Muscle layer of colon (tissue), 2 donors: ENCODE data around the gene OR1I1.

Source experiments
- H3K27ac ChIP-seq: one replicate; pipeline ENCODE4 v1.7.0; 2013; ENCODE audit warnings: low read depth, mild to moderate bottlenecking, low read length, moderate library complexity
- H3K27me3 ChIP-seq, 2 donors: one replicate each; pipeline ENCODE4 v1.7.0; 2013; ENCODE audit warnings: low read length in 2 of 2, mild to moderate bottlenecking in 2 of 2; ENCODE audit not compliant: insufficient read depth in 2 of 2, control insufficient read depth in 1 of 2
- H3K36me3 ChIP-seq: one replicate; pipeline ENCODE4 v1.7.0; 2013; ENCODE audit warnings: mild to moderate bottlenecking, low read length; ENCODE audit not compliant: insufficient read depth
- H3K4me1 ChIP-seq: one replicate; pipeline ENCODE4 v1.7.0; 2013; ENCODE audit warnings: mild to moderate bottlenecking, low read length; ENCODE audit not compliant: insufficient read depth
- H3K4me3 ChIP-seq, 2 donors: one replicate each; pipeline ENCODE4 v1.7.0; 2013; ENCODE audit warnings: low read length in 2 of 2, low read depth in 1 of 2, mild to moderate bottlenecking in 1 of 2, moderate library complexity in 1 of 2
- H3K9ac ChIP-seq: one replicate; pipeline ENCODE4 v1.7.0; 2013; ENCODE audit warnings: low read length
- H3K9me3 ChIP-seq: one replicate; pipeline ENCODE4 v1.7.0; 2013; ENCODE audit warnings: mild to moderate bottlenecking, low read length
- donor health status: abdominal sarcoma.
- donor health status: Adenocarcinoma of cecum.

OR1I1 gene, protein sequence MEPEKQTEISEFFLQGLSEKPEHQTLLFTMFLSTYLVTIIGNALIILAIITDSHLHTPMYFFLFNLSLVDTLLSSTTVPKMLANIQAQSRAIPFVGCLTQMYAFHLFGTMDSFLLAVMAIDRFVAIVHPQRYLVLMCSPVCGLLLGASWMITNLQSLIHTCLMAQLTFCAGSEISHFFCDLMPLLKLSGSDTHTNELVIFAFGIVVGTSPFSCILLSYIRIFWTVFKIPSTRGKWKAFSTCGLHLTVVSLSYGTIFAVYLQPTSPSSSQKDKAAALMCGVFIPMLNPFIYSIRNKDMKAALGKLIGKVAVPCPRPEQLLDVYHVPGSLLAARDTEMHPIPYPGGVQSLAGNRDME

DNA sequence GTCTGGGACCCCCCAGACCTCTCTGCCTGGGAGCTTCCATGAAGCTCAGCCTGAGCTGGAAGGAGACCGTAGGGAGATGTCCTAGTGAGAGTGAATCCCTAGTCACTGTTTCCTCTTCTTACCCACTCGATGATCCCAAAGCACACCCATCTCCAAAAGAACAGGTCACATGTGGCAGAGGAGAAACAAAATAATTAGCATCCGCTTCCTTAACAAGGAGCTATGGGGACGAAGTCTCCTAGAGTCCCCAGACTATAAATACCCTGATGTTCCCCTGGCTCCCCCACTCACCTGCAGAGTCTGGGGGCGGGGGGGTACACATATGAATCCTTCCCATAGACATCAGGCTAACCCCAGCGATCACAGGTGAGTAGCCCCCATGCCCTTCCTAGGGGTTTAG, at the start of gene OR1I1:
Gene OR1I1 (plus strand): TSS at position 301 of the 400 bp plus-strand sequence. CDS start 4,855 bp downstream, outside the sequence.
- Histone ChIP-seq H3K9me3 (no peaks in the 10 kb centered on the region), H3K4me1 (no peaks in the 10 kb centered on the region), H3K27me3 (peaks cover 0 to 10% of the 10 kb centered on the region in 2 donors), H3K9ac (no peak within 1 kb of the TSS), H3K27ac (no peak within 1 kb of the TSS), H3K4me3 (no peak within 1 kb of the TSS), H3K36me3 (no peaks in the 10 kb centered on the region)

DNA sequence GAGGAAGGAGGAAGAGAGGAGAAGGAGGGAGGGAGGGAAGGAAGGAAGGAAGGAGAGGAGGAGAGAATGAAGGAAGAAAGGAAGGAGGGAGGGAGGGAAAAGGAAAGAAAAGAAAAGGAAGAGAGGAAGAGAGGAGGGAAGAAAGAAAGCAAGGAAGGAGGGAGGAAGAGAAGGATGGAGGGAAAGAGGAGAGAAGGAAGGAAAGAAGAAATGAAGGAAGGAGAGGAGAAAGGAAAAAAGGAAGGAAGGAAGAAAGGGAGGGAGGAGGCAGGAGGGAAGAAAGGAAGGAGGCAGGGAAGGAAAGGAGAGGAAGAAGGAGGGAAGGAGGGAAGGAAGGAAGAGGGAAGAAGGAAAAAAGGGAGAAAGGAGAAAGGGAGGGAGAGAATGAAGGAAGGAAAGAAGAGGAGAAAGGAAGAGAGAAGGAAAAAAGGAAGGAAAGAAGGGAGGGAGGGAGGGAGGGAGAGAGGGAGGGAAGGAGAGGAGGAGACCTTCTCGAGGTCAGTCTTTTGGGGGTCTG, 46.2 kb upstream of the OR1I1 start:
- Histone ChIP-seq H3K27me3 (peaks cover 0 to 7% of the 10 kb centered on the region in 2 donors), H3K36me3 (no peaks in the 10 kb centered on the region), H3K27ac (no peak overlapping the region), H3K4me3 (no peak overlapping the region), H3K9me3 (no peaks in the 10 kb centered on the region), H3K4me1 (no peaks in the 10 kb centered on the region), H3K9ac (no peak overlapping the region)

DNA sequence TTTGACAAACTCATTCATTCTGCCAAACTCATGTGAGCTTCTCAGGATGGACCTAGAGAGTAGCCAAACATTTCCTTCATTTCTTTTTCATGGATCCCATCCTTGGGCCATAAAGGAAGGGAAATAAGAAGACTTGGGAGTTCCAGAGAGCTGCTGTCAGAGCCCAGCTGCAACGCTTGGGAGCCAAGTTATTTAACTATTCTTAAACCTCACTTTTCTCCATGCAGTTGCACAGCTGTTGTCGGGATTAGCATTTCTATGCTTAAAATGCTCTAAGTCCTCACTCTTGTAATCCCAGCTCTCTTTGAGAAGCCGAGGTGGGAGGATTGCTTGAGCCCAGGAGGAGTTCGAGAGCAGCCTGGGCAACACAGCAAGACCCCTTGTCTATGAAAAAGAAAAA, 44.4 kb upstream of the OR1I1 start:
- no peak overlapping the region for H3K9ac ChIP-seq
- peaks cover 0 to 7% of the 10 kb centered on the region in 2 donors for H3K27me3 ChIP-seq
- no peaks in the 10 kb centered on the region for H3K9me3 ChIP-seq
- H3K4me3 ChIP-seq, result no peak overlapping the region
- no peaks in the 10 kb centered on the region for H3K36me3 ChIP-seq
- no peaks in the 10 kb centered on the region for H3K4me1 ChIP-seq
- no peak overlapping the region for H3K27ac ChIP-seq

DNA sequence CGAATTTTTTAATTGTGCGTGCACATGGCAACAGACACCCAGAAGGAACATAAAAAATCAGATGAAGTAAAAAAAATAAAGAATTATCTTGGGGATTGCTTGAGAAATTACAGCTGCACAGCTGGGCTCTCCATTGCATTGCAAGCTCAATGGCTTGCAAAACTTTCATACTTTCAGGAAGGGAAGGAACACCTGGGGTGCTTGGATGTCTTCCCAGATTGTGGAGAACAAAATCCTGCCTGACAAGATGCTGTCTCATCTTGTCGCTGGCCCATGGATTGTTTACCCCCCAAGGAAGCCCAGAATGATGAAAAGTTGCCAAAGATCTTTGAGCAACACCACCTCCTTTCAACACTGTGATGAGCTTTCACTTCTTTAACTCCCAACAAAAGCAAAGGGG, 43.7 kb upstream of the OR1I1 start:
- Histone ChIP-seq H3K27me3 (peaks cover 0 to 7% of the 10 kb centered on the region in 2 donors), H3K9ac (no peak overlapping the region), H3K9me3 (no peaks in the 10 kb centered on the region)

DNA sequence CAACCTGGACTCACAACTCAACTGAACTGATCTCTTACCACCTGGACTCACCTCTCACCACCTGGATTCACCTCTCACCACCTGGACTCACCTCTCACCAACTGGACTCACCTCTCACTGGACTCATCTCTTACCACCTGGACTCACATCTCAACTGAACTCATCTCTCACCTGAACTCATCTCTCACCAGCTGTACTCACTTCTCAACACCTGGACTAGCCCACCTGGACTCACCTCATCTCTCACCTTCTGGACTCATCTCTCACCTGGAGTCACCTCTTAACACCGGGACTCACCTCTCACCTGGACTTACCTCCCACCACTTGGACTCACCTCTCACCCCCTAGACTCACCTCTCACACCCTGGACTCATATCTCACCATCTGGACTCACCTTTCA, 40.0 kb upstream of the OR1I1 start:
- peaks cover 0 to 4% of the 10 kb centered on the region in 2 donors for H3K27me3 ChIP-seq
- no peaks in the 10 kb centered on the region for H3K4me1 ChIP-seq
- H3K27ac ChIP-seq, result no peak overlapping the region
- H3K4me3 ChIP-seq, result no peak overlapping the region
- no peak overlapping the region for H3K9ac ChIP-seq
- H3K36me3 ChIP-seq, result no peaks in the 10 kb centered on the region
- H3K9me3 ChIP-seq, result no peaks in the 10 kb centered on the region

More for the DNA sequence above, 43.7 kb upstream of the OR1I1 start:
- H3K4me1 ChIP-seq, result no peaks in the 10 kb centered on the region
- no peaks in the 10 kb centered on the region for H3K36me3 ChIP-seq
- H3K27ac ChIP-seq, result no peak overlapping the region
- H3K4me3 ChIP-seq, result no peak overlapping the region

DNA sequence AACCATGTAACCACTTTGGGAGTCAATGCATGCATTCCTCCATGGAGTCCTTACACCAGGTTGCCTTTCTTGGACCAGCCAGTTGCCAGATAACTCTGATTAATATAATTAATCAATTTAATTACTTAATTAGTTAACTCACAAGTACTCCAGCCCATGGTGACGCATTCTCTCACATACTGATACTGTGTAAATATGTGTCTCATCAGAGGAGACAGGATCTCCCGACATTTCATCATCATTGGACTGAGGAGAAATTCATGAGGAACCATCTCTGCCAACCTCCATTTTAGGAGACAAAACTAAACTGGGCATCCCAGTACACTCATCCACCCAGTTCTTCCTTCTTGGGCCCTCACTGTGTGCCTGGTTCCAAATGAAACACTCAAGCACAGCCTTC, 39.2 kb upstream of the OR1I1 start:
- Histone ChIP-seq H3K36me3 (no peaks in the 10 kb centered on the region), H3K9ac (no peak overlapping the region), H3K4me1 (no peaks in the 10 kb centered on the region), H3K27ac (no peak overlapping the region), H3K27me3 (no peaks in the 10 kb centered on the region), H3K4me3 (no peak overlapping the region), H3K9me3 (no peaks in the 10 kb centered on the region)

DNA sequence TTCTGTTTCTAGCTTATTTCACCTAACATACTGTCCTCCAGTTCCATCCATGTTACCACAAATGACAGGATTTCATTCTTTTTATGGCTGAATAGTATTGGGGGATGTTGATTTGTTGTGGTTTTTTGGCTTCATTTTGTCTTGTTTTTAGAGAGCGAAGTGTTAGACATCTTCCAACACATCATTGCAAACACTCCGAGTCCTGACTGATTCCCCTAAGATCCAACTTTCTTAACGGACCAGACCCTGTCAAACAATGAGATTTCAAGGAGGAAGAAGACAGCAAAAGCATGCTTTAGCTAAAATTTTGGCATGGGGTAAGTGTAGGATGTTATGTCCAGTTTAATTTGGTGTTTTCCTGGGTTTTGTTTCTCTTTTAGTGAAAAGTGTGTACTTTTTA, 36.5 kb upstream of the OR1I1 start:
- H3K4me1 ChIP-seq, result no peaks in the 10 kb centered on the region
- no peak overlapping the region for H3K4me3 ChIP-seq
- no peak overlapping the region for H3K9ac ChIP-seq
- H3K27me3 ChIP-seq, result no peaks in the 10 kb centered on the region
- no peaks in the 10 kb centered on the region for H3K36me3 ChIP-seq
- no peak overlapping the region for H3K27ac ChIP-seq
- no peaks in the 10 kb centered on the region for H3K9me3 ChIP-seq

DNA sequence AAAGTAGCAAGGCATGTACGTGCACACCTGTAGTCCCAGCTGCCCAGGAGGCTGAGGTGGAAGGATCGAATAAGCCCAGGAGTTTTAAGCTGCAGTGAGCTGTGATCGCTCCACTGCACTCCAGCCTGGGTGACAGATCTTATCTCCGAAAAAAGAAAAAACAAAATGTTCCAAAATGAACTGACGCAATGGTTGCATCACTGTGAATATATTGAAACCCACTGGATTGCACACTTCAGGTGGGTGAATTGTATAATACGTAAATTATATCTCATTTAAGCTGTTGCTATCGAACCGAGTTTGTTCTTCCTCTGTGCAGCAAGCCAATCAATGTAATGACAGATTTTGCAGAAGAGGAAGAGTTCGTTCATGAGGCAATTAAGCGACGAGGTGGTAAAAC, 34.3 kb upstream of the OR1I1 start:
- H3K9me3 ChIP-seq, result no peaks in the 10 kb centered on the region
- H3K9ac ChIP-seq, result no peak overlapping the region
- no peaks in the 10 kb centered on the region for H3K27me3 ChIP-seq
- no peaks in the 10 kb centered on the region for H3K36me3 ChIP-seq
- no peak overlapping the region for H3K4me3 ChIP-seq
- H3K4me1 ChIP-seq, result no peaks in the 10 kb centered on the region
- no peak overlapping the region for H3K27ac ChIP-seq

DNA sequence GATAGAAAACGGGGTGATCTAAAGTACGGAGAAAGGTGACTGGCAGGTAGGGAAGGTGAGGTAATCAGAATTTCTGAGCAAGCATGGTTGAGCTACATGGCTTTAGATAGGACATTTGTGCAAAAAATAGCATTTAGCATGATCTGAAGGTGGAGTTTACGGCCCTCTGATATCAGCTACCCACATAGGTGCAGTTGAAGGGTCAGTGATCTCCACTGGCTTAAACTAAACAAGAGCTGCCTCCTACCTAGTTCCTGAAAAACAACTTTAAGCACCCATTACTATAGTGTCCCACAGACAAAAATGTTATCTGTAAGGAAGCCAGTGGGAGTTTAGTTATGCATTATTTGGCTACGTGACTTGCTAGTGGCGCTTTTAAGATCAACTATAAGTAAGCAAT, 33.9 kb upstream of the OR1I1 start:
- no peak overlapping the region for H3K9ac ChIP-seq
- no peaks in the 10 kb centered on the region for H3K27me3 ChIP-seq
- no peaks in the 10 kb centered on the region for H3K4me1 ChIP-seq
- no peak overlapping the region for H3K27ac ChIP-seq
- H3K36me3 ChIP-seq, result no peaks in the 10 kb centered on the region
- H3K9me3 ChIP-seq, result no peaks in the 10 kb centered on the region
- H3K4me3 ChIP-seq, result no peak overlapping the region

DNA sequence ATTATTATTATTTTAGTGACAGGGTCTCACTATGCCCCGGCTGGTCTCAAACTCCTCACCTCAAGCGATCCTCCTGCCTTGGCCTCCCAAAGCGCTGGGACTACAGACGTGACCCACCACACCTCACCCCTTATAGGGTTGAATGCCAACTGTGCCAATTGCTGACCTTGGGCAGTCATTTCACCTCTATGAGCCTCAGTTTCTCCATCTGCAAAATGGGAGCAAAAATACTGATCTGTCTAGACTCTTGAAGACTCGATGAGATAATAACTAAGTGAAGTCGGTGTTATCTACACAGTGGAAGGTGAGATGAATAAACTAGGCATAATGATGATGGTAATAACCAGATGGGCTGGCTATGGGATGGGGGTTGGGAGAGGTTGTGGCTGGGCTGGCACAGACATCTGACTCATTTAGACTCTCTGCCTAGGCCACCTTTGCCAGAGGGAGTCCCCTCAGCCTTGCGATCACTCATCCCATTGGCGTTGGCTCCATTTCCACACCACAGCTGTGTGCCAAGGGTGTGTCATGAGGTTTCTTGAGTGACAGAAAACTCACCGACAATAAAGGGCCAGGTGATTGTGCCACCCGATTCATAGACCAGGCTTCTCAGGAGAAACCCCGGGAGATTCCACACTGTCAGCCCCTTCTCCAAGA, 33.0 kb upstream of the OR1I1 start, which contains the start of gene CASP14:
Gene CASP14 (plus strand): TSS at position 596 of the 657 bp plus-strand sequence. CDS start 2,772 bp downstream, outside the sequence.
- H3K9me3 ChIP-seq, result no peaks in the 10 kb centered on the region
- H3K9ac ChIP-seq, result no peak within 1 kb of the TSS
- H3K4me1 ChIP-seq, result no peaks in the 10 kb centered on the region
- no peaks in the 10 kb centered on the region for H3K27me3 ChIP-seq
- H3K36me3 ChIP-seq, result no peaks in the 10 kb centered on the region
- H3K27ac ChIP-seq, result no peak within 1 kb of the TSS
- H3K4me3 ChIP-seq, result no peak within 1 kb of the TSS

DNA sequence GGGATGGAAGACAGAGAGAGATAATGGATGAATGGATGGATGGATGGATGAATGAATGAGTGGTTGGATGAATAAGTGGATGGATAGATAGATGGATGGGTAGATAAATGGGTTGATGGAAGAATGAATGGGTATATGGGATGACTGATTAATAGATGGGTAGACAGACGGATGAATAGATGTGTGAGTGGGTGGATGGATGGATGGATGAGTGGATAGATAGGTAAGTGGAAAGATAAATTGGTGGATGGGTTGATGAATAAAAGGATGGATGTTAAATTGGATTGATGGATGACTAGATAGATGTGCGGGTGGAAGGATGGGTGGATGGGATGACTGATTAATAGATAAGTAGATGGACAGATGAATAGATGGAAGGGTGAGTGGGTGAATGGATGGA, 31.4 kb upstream of the OR1I1 start:
- H3K9me3 ChIP-seq, result no peaks in the 10 kb centered on the region
- no peaks in the 10 kb centered on the region for H3K4me1 ChIP-seq
- peaks cover 0 to under 1% of the 10 kb centered on the region in 2 donors for H3K27me3 ChIP-seq
- H3K4me3 ChIP-seq, result no peak overlapping the region
- H3K36me3 ChIP-seq, result no peaks in the 10 kb centered on the region
- H3K9ac ChIP-seq, result no peak overlapping the region
- H3K27ac ChIP-seq, result no peak overlapping the region
